DLD1 (cell line): ENCODE results near the gene SLC16A7.

Source experiments
- in situ Hi-C: cut with HindIII; loops from 2 replicates; pipeline ENCODE4 v1.10.0; 2017; ENCODE audit warnings: low sequenced_read_pairs

The SLC16A7 gene

GRCh38 chr12:59620326-59620725 is 24.5 kb downstream of the SLC16A7 start:
- in situ Hi-C loops: no loop called here

GRCh38 chr12:59624732-59625460 is 29.1 kb downstream of the SLC16A7 start:
- in situ Hi-C loops: no loop called here

- in situ Hi-C loops: no loop called here
These were observed 30.6 kb downstream of the SLC16A7 start for GRCh38 chr12:59626382-59626781.

DNA sequence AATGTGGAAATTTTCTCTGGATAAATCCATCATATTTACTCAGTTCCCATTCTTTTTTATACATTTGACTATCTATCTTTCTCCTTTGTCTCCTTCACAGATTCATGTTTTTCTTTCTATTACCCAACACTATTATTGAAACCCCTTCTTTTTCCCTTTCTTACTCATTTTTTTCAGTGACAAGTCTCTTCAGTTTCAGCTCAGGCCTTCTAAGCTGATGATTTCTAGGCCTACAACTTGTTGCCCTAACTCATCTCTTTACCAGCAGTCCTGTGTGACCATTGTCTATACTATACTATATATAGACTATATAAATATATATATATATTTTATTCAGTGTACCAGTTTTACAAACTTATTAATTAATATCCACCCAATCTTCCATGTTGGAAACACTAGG is 31.8 kb downstream of the SLC16A7 start:
- in situ Hi-C loops: no loop called here

- in situ Hi-C loops: no loop called here
These were observed 34.1 kb downstream of the SLC16A7 start for GRCh38 chr12:59629890-59630289.

- in situ Hi-C loops: no loop called here
These were observed 36.6 kb downstream of the SLC16A7 start for GRCh38 chr12:59632408-59632807.

- in situ Hi-C loops: no loop called here
These were observed 38.4 kb downstream of the SLC16A7 start for GRCh38 chr12:59634254-59634653.

DNA sequence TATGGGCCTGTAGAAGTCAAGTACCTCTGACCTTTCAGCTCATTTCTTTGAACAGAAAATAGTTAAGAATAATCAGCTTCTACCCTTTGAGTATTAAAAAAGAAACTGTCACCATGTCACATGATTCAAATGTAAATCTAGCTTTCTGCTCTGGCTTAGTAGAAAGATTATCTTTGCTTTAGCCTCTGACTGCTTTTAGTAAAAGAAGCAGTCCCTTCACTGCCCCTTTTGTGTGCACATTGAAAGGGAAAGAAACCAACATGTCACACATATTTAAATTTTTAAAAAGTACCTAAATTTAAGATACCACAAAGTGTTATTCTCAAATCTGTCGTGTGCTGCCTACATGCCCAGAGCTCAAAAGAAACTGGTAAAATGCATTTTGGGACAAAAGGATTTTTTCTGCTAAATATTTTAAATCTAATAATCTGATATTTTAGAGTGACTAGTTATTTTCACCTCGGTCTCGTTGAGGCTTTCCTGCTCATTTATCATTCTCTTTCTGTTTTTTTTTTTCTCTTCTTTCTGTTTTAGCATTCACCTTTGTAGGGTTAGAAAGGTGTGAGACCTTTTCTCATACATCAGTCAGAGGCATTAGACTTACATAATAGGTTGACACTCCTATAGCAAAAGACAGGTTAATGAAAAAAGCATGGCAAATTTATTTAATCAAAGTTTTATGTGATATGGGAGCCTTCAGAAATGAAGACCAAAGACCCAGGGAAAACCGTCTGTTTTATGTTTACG is 41.3 kb downstream of the SLC16A7 start:
- in situ Hi-C loops: no loop called here

GRCh38 chr12:59637692-59638070 is 41.9 kb downstream of the SLC16A7 start:
- in situ Hi-C loops: no loop called here

GRCh38 chr12:59643550-59643949 is 47.7 kb downstream of the SLC16A7 start:
- in situ Hi-C loops: no loop called here

DNA sequence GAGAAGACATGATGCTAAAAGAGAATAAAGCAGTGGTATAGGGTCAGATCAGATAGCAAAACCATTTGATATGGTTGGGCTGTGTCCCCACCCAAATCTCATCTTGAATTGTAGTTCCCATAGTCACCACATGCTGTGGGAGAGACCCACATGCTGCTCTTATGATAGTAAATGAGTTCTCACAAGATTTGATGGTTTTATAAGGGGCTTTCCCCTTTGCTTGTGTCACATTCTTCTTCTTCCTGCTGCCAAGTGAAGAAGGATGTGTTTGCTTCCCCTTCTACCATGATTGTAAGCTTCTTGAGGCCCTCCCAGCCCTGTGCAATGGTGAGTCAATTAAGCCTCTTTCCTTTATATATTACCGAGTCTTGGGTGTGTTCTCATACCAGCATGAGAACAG is 49.4 kb downstream of the SLC16A7 start:
- in situ Hi-C loops: no loop called here

- in situ Hi-C loops: no loop called here
These were observed 50.8 kb downstream of the SLC16A7 start for GRCh38 chr12:59646636-59647035.

- in situ Hi-C loops: no loop called here
These were observed 53.4 kb downstream of the SLC16A7 start for GRCh38 chr12:59649203-59649602.

DNA sequence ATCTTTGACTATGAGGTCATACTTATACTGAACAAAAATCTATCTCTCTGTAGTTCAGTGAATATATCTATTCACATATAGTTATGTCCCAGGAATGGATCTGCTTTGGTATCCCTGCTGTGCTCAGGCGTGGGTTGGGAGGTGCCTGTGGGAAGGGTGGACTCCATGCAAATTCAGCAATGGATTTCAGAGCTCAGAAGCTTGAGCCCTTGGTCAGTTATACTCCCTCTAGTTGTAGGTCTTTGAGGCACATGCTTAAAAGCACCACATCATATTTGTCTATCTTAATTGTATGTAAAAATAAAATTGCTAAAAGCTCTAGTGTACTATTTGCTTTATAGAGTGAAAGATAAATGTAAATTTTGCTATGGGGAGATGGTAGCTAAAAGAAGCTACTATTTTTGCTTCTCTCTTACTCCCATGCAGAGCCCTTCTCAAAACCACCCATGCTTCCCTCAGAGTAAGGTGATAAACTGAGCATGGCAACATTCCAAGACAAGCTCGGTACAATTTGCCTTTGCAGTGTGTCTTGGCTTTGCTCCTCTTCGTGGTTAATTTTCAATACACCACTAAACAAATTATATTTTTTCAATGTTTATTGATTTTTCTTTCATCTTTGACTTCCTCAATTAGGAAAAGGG is 54.9 kb downstream of the SLC16A7 start:
- in situ Hi-C loops: no loop called here

- in situ Hi-C loops: no loop called here
These were observed 55.5 kb downstream of the SLC16A7 start for GRCh38 chr12:59651229-59651920.

- in situ Hi-C loops: no loop called here
These were observed 56.3 kb downstream of the SLC16A7 start for GRCh38 chr12:59652130-59652529.

DNA sequence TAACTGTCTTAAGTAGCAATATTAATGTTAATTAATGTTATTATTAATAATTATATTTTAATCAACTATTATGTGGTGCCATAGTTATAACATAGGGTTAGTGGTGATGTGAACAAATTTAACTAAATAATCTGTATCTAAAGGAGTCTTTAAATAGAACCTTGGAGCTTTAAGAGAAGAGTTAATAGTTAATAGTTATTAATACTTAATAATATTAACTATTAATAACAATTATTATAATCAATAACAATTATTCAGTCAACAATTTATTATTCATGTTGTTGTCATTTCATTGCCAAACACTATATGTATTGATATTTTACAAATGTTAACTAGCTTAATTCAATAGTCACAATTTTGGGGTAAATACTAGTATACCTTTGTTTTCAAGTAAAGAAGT is 58.2 kb downstream of the SLC16A7 start:
- in situ Hi-C loops: no loop called here

DNA sequence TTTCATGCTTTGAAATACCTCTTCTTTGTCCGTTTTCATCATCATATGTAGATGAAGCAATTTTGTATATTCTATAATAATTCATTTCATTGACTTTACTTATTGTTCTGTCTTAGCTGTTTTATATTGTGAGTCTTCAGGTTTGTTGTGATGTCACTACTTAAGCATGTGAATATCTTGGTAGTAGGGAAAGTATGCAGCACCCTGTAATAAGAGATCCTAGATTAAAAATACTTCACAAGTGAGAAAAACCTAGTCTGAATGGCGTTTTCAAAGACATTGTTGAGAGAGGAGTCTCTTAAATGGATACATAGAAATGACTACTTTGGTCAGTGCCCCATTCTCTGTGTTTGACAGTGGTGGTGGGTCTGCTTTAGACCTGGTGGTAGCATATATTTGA is 61.4 kb downstream of the SLC16A7 start:
- in situ Hi-C loops: no loop called here

DNA sequence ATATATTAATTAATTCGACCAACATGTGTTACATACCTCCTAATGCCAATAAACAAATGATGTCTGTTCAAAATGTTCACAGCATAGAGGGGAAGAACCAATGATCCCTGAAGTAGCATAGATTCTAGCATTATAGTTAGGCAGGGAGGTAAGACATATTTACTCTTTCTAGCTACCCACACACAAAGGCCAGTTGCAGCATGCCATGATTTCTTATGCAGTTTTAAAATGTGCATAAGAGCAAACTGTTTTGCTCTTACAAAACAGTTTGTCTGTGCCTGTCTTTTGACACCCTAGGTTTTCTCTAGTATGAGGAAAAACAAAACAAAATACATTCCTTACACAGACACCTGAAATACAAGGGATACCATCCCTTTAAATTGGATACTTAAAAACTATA is 61.9 kb downstream of the SLC16A7 start:
- in situ Hi-C loops: no loop called here

- in situ Hi-C loops: no loop called here
These were observed 64.3 kb downstream of the SLC16A7 start for GRCh38 chr12:59660148-59660547.

GRCh38 chr12:59660921-59661597 is 65.2 kb downstream of the SLC16A7 start:
- in situ Hi-C loops: no loop called here
